Ishikawa (cell line): ENCODE results near the gene MLLT6.

Experiments
- CEBPB ChIP-seq: IDR thresholded peaks from 2 replicates; pipeline ENCODE4 v1.6.1; 2012
- CREB1 ChIP-seq: IDR thresholded peaks from 2 replicates; pipeline ENCODE4 v1.6.1; 2012; ENCODE audit warnings: low read depth
- EGR1 ChIP-seq: IDR thresholded peaks from 2 replicates; pipeline ENCODE4 v1.6.1; 2012
- EP300 ChIP-seq: IDR thresholded peaks from 2 replicates; pipeline ENCODE4 v1.6.1; 2012; ENCODE audit warnings: borderline replicate concordance
- FOXM1 ChIP-seq: IDR thresholded peaks from 2 replicates; pipeline ENCODE4 v1.6.1; 2012; ENCODE audit warnings: low read depth, borderline replicate concordance
- NFIC ChIP-seq: IDR thresholded peaks from 2 replicates; pipeline ENCODE4 v1.6.1; 2012
- RAD21 ChIP-seq: IDR thresholded peaks from 2 replicates; pipeline ENCODE4 v1.6.1; 2012; ENCODE audit warnings: low read depth
- TAF1 ChIP-seq: IDR thresholded peaks from 2 replicates; pipeline ENCODE4 v1.6.1; 2012; ENCODE audit warnings: low read depth, mild to moderate bottlenecking
- TCF12 ChIP-seq: IDR thresholded peaks from 2 replicates; pipeline ENCODE4 v1.6.1; 2012; ENCODE audit warnings: low read depth
- TEAD4 ChIP-seq: IDR thresholded peaks from 2 replicates; pipeline ENCODE4 v1.6.1; 2012
- USF1 ChIP-seq: IDR thresholded peaks from 2 replicates; pipeline ENCODE4 v1.6.1; 2012
- YY1 ChIP-seq: IDR thresholded peaks from 2 replicates; pipeline ENCODE4 v1.6.1; 2012; ENCODE audit warnings: low read depth
- ZBTB7A ChIP-seq: IDR thresholded peaks from 2 replicates; pipeline ENCODE4 v1.6.1; 2012; ENCODE audit warnings: low read depth
- TF ChIP-seq, protein P1 (sequence below): IDR thresholded peaks from 2 replicates; pipeline ENCODE4 v1.6.1; 2012
- TF ChIP-seq, protein P2 (sequence below): IDR thresholded peaks from 2 replicates; pipeline ENCODE4 v1.6.1; 2012; ENCODE audit warnings: low read depth, mild to moderate bottlenecking

MLLT6 gene

DNA sequence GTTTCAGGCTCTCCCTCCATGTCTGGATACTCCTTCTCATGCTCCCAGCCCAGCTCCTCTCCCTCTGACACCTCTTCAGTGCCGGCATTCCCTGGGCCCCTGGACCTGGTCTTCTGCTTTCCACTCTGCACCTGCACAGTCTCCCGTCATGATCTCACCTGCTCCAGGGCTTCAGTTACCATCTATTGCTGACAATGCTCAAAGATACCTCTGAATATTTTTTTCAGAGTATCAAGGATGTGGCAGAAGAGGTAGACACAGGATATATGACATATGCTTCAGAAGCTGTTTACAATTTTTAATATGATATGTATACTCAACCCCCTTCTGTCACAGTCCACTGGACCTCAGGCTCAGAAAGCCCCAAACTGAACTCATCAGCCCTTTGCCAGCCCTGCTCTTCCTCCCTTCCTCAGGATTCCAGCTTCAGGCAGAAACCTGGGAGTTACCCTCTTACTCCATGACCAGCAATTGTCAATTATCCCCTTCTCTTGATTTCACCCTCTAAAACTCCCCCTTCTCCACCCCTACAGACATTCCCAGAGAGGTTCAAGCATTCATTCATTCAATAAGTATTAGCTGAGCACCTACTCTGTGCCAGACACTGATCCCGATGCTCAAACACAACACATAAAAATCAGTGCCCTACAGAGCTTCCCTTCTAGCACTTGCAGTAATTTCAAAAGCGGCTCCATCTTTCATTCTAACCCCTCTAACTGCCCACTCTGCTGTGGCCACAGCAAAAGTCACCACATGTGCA lies 7.8 kb upstream of the MLLT6 start:
- TF ChIP-seq TCF12 (no peak), EGR1 (no peak), ZBTB7A (no peak)

- TF ChIP-seq FOXM1: no peak
- no peak for TF ChIP-seq ZBTB7A
- TF ChIP-seq TEAD4: no peak
- TF ChIP-seq USF1: no peak
- TF ChIP-seq EGR1: no peak
- no peak for TF ChIP-seq TAF1
- no peak for TF ChIP-seq RAD21
Observed at GRCh38 chr17:38698760-38699159, 6.3 kb upstream of the MLLT6 start.

DNA sequence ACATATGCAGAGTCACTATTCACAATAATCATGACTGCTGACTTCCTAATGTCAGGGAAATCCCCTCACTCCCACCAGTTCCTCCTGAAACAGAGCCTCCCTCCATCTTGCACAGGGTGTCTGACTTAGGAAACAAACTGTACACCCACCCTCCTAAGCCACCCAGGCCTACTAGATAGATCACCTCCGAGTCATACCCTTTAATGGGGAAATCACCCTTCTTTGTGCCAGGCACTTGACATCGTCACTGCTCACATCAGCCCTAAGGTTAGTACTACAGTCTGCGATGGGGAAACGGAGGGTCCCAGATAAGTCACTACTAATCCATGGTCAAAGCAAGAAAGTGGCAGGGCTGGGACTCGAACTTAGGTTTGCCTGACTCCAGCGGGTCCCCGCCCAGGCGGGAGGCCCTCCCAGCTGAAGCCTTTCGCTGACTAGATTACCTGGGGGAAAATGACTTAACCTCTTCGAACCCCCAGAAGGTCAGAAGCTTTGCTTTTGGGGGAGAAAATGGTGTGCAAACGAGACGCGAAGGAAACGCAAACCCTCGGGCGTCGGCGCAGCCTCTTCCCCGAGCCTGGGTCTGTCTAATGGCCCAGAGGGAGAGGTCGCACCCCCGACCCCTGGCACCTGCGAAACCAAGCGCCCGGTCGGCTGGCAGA lies 3.4 kb upstream of the MLLT6 start:
- TF ChIP-seq ZBTB7A (peak; percentile 65; the same call in 1 of the 2 replicates), CREB1 (0 out of 2 replicates have a peak, but pooled peaks have one; percentile 7), EGR1 (no peak), TAF1 (no peak), CEBPB (no peak), NFIC (no peak), EP300 (no peak), TCF12 (no peak), TEAD4 (no peak), RAD21 (no peak)
- TF ChIP-seq, protein P1, sequence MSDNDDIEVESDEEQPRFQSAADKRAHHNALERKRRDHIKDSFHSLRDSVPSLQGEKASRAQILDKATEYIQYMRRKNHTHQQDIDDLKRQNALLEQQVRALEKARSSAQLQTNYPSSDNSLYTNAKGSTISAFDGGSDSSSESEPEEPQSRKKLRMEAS: no peak

DNA sequence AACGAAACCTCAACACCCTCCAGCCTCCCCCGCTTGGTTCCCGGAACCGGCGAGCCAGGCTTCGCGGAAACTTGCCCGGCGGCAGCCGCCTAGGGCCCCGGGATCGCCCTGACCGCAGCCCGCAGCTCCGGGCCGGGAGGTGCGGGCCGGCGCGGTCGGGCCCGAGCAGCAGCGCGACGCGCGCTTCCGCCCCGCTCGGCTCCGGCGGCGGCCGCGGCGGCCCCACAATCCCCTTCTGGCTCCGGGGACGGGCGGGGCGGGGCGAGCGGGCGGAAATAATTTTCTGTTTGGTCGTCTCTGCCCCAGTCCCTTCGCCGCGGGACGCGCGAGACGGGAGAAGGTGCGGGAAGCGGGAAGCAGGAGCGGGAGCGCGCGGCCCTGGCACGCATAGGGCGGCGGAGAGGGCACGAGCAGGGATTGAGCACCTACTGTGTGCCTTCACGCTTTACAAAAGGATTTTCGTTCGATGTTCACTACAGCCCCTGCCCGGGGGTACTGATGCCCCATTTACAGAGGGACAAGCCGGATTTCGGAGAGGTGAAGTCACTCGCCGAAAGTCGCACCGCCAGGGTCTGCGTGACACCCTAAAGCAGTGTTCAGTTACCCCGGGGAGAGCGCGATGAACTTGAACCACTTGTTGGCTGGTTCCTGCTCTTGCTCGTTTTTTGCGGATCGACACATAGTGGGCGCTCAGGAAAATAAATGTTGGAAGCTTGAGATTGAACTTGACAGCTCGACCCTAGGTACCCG lies 2.7 kb upstream of the MLLT6 start:
- TF ChIP-seq NFIC (peak; percentile 54; the same call in 1 of the 2 replicates), CEBPB (no peak), RAD21 (no peak), USF1 (no peak), FOXM1 (no peak), EGR1 (no peak), ZBTB7A (peak; percentile 72), CREB1 (0 out of 2 replicates have a peak, but pooled peaks have one; percentile 0), TEAD4 (peak; percentile 42; the same call in 1 of the 2 replicates), YY1 (0 out of 2 replicates have a peak, but pooled peaks have one; percentile 48), EP300 (peak; percentile 36; the same call in 1 of the 2 replicates), TAF1 (peak; percentile 61), TCF12 (peak; percentile 46; the same call in 1 of the 2 replicates)
- TF ChIP-seq, protein P2, sequence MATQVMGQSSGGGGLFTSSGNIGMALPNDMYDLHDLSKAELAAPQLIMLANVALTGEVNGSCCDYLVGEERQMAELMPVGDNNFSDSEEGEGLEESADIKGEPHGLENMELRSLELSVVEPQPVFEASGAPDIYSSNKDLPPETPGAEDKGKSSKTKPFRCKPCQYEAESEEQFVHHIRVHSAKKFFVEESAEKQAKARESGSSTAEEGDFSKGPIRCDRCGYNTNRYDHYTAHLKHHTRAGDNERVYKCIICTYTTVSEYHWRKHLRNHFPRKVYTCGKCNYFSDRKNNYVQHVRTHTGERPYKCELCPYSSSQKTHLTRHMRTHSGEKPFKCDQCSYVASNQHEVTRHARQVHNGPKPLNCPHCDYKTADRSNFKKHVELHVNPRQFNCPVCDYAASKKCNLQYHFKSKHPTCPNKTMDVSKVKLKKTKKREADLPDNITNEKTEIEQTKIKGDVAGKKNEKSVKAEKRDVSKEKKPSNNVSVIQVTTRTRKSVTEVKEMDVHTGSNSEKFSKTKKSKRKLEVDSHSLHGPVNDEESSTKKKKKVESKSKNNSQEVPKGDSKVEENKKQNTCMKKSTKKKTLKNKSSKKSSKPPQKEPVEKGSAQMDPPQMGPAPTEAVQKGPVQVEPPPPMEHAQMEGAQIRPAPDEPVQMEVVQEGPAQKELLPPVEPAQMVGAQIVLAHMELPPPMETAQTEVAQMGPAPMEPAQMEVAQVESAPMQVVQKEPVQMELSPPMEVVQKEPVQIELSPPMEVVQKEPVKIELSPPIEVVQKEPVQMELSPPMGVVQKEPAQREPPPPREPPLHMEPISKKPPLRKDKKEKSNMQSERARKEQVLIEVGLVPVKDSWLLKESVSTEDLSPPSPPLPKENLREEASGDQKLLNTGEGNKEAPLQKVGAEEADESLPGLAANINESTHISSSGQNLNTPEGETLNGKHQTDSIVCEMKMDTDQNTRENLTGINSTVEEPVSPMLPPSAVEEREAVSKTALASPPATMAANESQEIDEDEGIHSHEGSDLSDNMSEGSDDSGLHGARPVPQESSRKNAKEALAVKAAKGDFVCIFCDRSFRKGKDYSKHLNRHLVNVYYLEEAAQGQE: no peak
- TF ChIP-seq, protein P1: peak; percentile 93

DNA sequence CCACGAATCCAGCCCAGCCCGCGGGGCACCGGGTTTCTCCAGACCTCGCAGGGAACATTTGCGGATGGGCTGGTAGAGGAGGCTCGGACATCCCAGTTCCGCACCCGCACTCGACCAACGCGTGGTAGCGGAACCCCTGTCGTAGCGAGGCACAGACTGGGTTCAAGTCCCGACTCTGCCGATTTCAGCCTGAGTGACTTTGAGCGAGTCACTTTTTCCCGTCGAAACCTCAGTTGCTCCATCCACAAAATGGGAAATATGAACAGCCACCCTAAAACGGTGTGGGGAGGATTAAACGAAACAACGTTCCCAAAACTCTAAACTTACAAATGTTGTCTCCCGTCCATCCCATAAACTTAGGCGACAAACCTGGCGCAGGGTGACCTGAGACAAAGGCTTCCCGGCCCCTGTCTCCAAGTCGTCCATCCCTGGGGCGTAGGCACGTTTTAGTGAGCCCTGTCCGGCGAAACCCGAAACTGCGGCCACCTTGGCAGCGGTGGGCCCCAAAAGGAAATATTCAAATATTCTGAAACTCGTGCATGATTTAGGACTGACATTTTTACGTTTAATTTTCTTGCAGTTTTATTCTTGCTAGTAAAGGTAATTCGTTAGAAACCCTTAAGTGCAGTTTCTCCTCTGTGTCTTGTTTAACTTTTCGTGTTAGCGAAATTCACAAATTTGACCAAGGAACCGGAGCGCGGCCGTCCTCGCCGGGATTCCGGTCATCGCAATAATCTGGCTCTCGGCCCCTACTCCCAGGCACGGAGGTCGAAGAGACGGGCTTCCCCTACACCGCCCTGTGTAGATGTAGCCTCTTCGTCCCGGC lies 1.9 kb upstream of the MLLT6 start:
- TF ChIP-seq RAD21 (no peak), YY1 (no peak), EP300 (no peak), CREB1 (no peak), ZBTB7A (no peak), FOXM1 (no peak), NFIC (no peak), TCF12 (no peak), TAF1 (no peak)
- TF ChIP-seq, protein P2: no peak
- TF ChIP-seq, protein P1: no peak
